GM12878 (cell line): ENCODE data around the gene KLHL15. TPM values are rescaled to one million over a fixed set of nuclear protein-coding genes. Genes with fewer than 3 reads are reported as not detected.

Experiments used
- BACH1 ChIP-seq: fragments of 450-650 bp; IDR thresholded peaks from 2 replicates; pipeline ENCODE4 v1.6.1; 2017; ENCODE audit warnings: mild to moderate bottlenecking, borderline replicate concordance
- EP300 ChIP-seq, 2 experiments: fragments of 150-350 bp in 1 of 2; IDR thresholded peaks; 2 replicates each; pipeline ENCODE4 v1.6.1; 2011 to 2012; ENCODE audit warnings: low read depth in 2 of 2, low read length in 2 of 2, borderline replicate concordance in 1 of 2, improper control_type of control experiment in 1 of 2, inconsistent platforms in 1 of 2; ENCODE audit not compliant: control insufficient read depth in 1 of 2
- ETV6 ChIP-seq, 2 experiments: fragments of 450-650 bp in 1 of 2; IDR thresholded peaks in 1 of 2; conservative IDR thresholded peaks in 1 of 2; 2 replicates each; pipeline ENCODE4 v1.6.1; 2014; ENCODE audit warnings: antibody characterized with exemption in 1 of 2, borderline replicate concordance in 1 of 2, low read depth in 1 of 2, mild to moderate bottlenecking in 1 of 2, moderate library complexity in 1 of 2
- EZH2 ChIP-seq: IDR thresholded peaks from 2 replicates; pipeline ENCODE4 v1.6.1; 2012; ENCODE audit warnings: low read depth, mild to moderate bottlenecking, control low read depth, inconsistent platforms, low read length, borderline replicate concordance; ENCODE audit not compliant: control insufficient read depth
- KLF5 ChIP-seq: fragments of 450-650 bp; IDR thresholded peaks from 2 replicates; pipeline ENCODE4 v1.6.1; 2014; ENCODE audit warnings: mild to moderate bottlenecking; ENCODE audit not compliant: partially characterized antibody
- RELA ChIP-seq: fragments of 450-650 bp; IDR thresholded peaks from 2 replicates; pipeline ENCODE4 v1.8.0; 2014; ENCODE audit warnings: borderline replicate concordance; ENCODE audit not compliant: partially characterized antibody
- REST ChIP-seq: IDR thresholded peaks from 2 replicates; pipeline ENCODE4 v1.6.1; 2012; ENCODE audit warnings: mild to moderate bottlenecking, low read depth, low read length
- ZBTB4 ChIP-seq: fragments of 450-650 bp; formaldehyde crosslinking; IDR thresholded peaks from 2 replicates; pipeline ENCODE4 v1.4.0; 2022; ENCODE audit warnings: mild to moderate bottlenecking, moderate library complexity
- ZBTB40 ChIP-seq: fragments of 450-650 bp; IDR thresholded peaks from 2 replicates; pipeline ENCODE4 v1.6.1; 2016; ENCODE audit warnings: mild to moderate bottlenecking, moderate library complexity, borderline replicate concordance
- ZNF592 ChIP-seq: fragments of 450-650 bp; IDR thresholded peaks from 2 replicates; pipeline ENCODE4 v1.6.1; 2017; ENCODE audit warnings: mild to moderate bottlenecking, moderate library complexity
- ZSCAN29 ChIP-seq: fragments of 450-650 bp; IDR thresholded peaks from 2 replicates; pipeline ENCODE4 v1.6.1; 2017; ENCODE audit warnings: mild to moderate bottlenecking, moderate library complexity
- polyA plus RNA-seq, 11 experiments: library from polyadenylated mRNA; depleted of rRNA in 4 of 11; unstranded in 6 of 11; stranded (reverse) in 5 of 11; fragments of >200 nt; fragmentation: Nextera tagmentation in 4 of 11; fragmentation: Illumina TruSeq in 1 of 11; extraction: Ambion mirVana in 4 of 11; extraction: Trizol in 1 of 11; gene quantifications; 1 replicate in 1 of 11; 2 replicates in 10 of 11; pipeline versions ENCODE4 v1.2.1 to v1.2.3, GENCODE V29; 2011 to 2016; ENCODE audit warnings: inconsistent platforms in 2 of 11, missing spikeins in 2 of 11, low read depth in 1 of 11
- total RNA-seq, 4 experiments: library from RNA; depleted of rRNA in 3 of 4; stranded (reverse); fragments of >200 nt in 3 of 4; fragmentation: Illumina TruSeq in 1 of 4; extraction: Trizol in 1 of 4; gene quantifications; 2 replicates each; pipeline versions ENCODE4 v1.2.1 to v1.2.3, GENCODE V29; 2013 to 2021

KLHL15 gene
- total and polyA plus RNA-seq, 10 of the 15 experiments (the other 5 are each of a cell fraction or from before 2014, with no cell fraction given): 1.4 to 7.0 (median 3.7) TPM

GRCh38 chrX:23952984-23953907 is 73.7 kb downstream of the KLHL15 start (continued):
- no peak for TF ChIP-seq REST
- TF ChIP-seq EZH2: no peak
- no peak for TF ChIP-seq EP300 (IDR thresholded peaks at IDR 0.05; ENCODE audit: borderline replicate concordance in 1 of 2, control insufficient read depth in 1 of 2, low read depth in 2 of 2, low read length in 2 of 2)
- no peak for TF ChIP-seq ZNF592
- no peak for TF ChIP-seq KLF5
- TF ChIP-seq ZBTB4 (CRISPR knock-in tag): no peak
- no peak for TF ChIP-seq ZBTB40
- no peak for TF ChIP-seq RELA
- peak in 1 of 2 experiments; percentile 54; a peak in 2 of 4 replicates for TF ChIP-seq ETV6 (conservative IDR thresholded peaks at IDR 0.05 in 1 of 2, IDR thresholded peaks at IDR 0.05 in 1 of 2; ENCODE audit: borderline replicate concordance in 1 of 2, low read depth in 1 of 2)
- no peak for TF ChIP-seq ZSCAN29
- TF ChIP-seq BACH1: no peak
